Memory B cell (primary cell): ENCODE measurements around the gene MAP3K6.

ENCODE experiments used
- ATAC-seq: fragments of 150-1000 bp; cut with Tn5 transposase; 2 replicates; pipeline ENCODE4 v1.10.0; 2021; ENCODE audit warnings: low read depth, mild to moderate bottlenecking, moderate library complexity
- DNase-seq, 2 donors: peaks; one replicate each; pipeline ENCODE4 v3.0.0; 2022; ENCODE audit warnings: low spot score in 2 of 2
- H3K27ac Mint-ChIP-seq: one replicate; pipeline ENCODE4 v1.8.0; 2022; ENCODE audit warnings: mild to moderate bottlenecking, moderate library complexity, mixed read lengths
- H3K27me3 Mint-ChIP-seq: one replicate; pipeline ENCODE4 v1.8.0; 2022; ENCODE audit warnings: mixed read lengths
- H3K36me3 Mint-ChIP-seq: one replicate; pipeline ENCODE4 v1.8.0; 2022; ENCODE audit warnings: mild to moderate bottlenecking, mixed read lengths
- H3K4me1 Mint-ChIP-seq: one replicate; pipeline ENCODE4 v1.8.0; 2022; ENCODE audit warnings: mixed read lengths
- H3K4me3 Mint-ChIP-seq: one replicate; pipeline ENCODE4 v1.8.0; 2022; ENCODE audit warnings: mild to moderate bottlenecking, moderate library complexity, mixed read lengths
- H3K9me3 Mint-ChIP-seq: one replicate; pipeline ENCODE4 v1.8.0; 2022; ENCODE audit warnings: mixed read lengths

MAP3K6 gene

DNA sequence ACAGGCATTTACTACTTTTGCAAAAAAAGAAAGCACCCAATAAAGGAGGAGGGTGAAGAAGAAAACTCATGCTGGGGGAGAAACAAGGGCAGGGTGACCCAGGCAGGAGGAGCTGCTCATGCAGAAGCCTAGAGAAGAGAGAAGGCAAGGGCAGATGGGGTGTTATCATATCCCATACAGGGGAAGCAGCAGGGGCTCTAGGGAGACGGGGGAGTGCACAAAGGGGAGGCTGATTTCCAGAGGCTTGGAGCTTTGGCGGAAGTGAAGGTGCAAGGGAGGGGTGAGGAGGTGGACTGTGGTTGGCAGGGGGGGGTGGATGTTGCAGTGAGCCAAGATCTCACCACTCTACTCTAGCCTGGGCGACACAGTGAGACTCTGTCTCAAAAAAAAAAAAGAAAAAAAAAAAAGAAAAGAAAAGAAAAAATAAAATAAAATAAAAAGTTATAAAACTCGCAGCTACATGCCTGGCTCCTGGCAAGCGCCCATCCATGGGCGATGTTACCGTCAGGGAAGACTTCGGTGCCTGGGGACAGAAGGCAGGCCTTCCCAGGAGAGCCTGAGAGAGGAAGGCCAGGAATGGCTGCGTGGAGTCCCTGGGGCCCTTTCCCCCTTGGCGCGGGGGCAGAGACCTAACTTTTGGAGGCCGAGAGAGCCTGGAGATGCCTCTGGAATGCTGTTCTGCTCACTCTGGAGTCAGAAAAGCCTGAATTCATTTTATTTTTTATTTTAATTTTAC, 11.2 kb upstream of the MAP3K6 start:
- DNase-seq: no peak
- ATAC-seq: no peak
- Mint-ChIP-seq H3K9me3 (no peaks in the 10 kb centered on the region), H3K4me1 (peaks cover 13% of the 10 kb centered on the region), H3K4me3 (no peak overlapping the region), H3K27ac (no peak overlapping the region), H3K36me3 (no peaks in the 10 kb centered on the region), H3K27me3 (peaks cover 3% of the 10 kb centered on the region)

DNA sequence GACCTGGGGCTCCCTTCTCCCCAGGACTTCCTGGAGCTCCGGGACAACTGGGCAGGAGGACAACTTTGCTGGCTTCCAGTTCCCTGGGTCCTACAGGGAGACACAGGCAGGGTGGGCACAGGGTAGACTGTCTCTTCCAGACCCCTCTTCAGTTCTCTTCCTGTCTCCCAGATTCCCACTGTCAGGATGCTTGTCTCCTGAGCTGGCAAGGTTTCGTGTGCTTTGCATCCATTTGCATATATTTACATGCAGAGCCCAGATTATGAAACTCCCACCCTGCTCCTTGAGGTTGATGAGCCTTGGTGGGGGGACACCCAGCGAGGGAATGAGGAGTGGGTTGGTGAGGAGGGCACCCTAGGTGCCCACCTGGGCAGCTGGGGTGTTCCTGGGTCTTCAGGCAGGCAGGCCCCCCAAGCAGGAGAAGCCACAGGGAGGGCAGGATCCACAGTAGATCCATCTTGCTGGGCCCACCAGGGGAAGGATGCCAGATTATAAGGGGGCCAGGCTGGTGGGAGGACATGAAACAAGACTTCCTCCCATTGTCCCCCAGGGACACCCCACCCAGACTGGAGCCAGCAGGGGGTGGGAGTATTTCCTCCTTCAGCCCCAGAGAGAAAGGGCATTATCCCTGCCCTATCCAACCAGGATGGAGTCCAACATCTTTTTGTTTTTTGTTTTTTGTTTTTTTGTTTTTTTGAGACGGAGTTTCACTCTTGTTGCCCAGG, 7.8 kb upstream of the MAP3K6 start, which contains the start of gene FCN3:
Gene FCN3, minus strand, starts transcription at position 463 of the 725 bp plus-strand sequence. Its CDS starts 6 bp downstream, at position 457.
- H3K4me3 Mint-ChIP-seq: no peak within 1 kb of the TSS
- H3K27me3 Mint-ChIP-seq: peaks cover 3% of the 10 kb centered on the region
- DNase-seq (no peak), ATAC-seq (no peak)
- H3K36me3 Mint-ChIP-seq: no peaks in the 10 kb centered on the region
- no peak within 1 kb of the TSS for H3K27ac Mint-ChIP-seq
- no peaks in the 10 kb centered on the region for H3K9me3 Mint-ChIP-seq
- H3K4me1 Mint-ChIP-seq: peaks cover 19% of the 10 kb centered on the region

DNA sequence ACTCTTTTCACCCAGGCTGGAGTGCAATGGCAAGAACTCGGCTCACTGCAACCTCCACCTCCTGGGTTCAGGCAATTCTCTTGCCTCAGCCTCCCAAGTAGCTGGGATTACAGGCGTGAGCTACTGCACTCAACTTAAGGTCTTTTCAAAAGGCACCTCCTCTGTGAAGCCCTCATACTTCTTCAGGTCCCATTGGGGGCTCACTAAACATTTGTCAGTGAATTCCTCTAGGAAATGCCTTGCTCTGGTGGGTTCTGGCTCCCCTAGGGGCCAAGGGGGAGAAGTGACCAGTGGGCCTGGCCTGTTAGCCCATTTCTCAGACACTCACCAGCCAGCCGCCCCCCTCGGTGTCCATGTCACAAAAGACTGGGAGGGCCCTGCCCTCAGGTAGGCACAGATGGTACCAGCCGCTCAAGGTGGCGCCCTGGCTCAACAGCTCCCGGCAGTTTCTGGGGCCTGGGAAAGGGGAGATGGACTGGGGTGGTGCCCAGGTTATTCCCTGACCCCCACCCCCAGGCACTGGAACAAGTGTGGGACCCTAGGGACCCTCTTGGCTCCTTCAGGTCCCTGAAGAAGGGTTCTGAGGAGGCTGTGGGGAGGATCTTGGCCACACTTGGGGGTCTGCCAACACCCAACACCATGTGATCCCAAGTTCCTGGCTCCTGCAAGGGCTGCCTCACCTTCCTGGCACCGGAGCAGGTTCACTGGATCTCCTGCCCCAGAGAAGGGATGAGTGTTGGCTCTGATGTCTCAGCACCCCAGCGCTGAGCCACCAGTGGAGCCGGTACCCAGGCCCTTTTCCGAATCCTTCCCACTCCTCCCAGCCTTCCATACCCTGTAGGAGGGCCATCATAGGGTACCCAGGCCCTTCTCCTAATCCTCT, 6.3 kb upstream of the MAP3K6 start:
- Mint-ChIP-seq H3K4me1 (peaks cover 24% of the 10 kb centered on the region), H3K36me3 (no peaks in the 10 kb centered on the region), H3K4me3 (no peak overlapping the region), H3K27me3 (peaks cover 3% of the 10 kb centered on the region), H3K9me3 (no peaks in the 10 kb centered on the region), H3K27ac (no peak overlapping the region)
- no peak for DNase-seq
- no peak for ATAC-seq

DNA sequence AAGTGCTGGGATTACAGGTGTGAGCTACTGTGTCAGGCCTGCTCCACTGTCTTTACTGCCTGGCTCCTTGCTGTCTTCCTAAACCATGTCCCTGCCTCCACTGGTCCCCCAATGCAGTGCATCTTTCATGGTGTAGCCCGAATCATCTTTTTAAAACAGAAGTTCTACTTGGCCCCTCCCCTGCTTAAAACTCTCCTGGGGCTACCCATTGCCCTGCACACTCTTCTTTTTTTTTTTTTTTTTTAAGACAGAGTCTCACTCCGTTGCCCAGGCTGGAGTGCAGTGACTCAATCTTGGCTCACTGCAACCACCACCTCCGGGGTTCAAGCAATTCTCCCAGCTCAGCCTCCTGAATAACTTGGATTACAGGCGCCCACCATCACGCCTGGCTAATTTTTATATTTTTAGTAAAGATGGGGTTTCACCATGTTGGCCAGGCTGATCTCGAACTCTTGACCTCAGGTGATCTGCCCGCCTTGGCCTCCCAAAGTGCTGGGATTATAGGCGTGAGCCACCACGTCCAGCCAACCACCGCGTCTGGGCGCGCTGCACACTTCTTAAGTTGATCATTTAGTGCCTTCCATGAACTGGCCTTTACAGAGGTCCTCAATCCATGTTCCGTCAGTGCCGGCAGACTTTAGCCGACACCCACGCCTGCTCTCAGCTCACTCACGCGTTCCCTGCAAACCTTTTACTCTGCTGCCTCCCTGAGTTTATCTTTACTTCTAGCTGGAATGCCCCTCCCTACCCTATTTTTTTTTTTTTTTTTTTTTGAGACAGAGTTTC, 5.5 kb upstream of the MAP3K6 start:
- Mint-ChIP-seq H3K4me3 (no peak overlapping the region), H3K4me1 (peaks cover 24% of the 10 kb centered on the region), H3K27me3 (peaks cover 3% of the 10 kb centered on the region), H3K9me3 (no peaks in the 10 kb centered on the region), H3K27ac (no peak overlapping the region), H3K36me3 (no peaks in the 10 kb centered on the region)
- peak; percentile 52 for ATAC-seq
- no peak for DNase-seq

DNA sequence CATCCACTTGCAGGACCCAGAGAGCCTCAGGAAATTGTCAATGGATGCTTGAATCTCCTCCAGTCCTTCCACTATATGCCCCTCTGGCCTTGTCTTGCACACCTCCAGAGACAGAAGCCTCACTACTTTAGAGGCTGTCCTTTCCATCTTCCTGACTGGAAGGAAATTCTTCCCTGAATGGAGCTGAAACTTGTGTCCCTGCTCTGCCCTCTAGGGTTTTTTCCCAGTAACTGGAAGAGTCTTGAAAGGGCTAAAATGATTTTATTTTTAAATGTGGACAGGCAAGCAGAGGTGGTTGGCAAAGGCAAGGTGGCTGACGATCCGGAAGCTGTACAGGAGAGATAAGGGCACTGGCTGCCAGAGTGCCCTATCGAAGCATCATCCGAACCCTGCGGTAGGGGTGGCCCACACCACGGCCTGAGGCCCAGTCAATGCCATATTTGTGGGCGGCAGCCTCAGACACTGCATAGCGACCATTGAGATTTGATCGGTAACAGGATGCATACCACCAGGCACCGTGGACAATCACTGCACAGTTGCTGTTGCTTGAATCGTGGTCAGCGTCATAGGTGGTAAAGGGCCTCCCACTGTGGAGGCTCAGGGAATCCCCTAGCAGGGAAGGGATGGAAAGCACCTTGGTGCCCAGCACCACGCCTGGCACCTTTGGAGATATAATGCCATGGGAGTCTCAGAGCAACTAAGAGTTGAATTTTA, 2.3 kb upstream of the MAP3K6 start:
- H3K27ac Mint-ChIP-seq: peak overlapping the region; percentile 65
- H3K4me1 Mint-ChIP-seq: peaks cover 41% of the 10 kb centered on the region

DNA sequence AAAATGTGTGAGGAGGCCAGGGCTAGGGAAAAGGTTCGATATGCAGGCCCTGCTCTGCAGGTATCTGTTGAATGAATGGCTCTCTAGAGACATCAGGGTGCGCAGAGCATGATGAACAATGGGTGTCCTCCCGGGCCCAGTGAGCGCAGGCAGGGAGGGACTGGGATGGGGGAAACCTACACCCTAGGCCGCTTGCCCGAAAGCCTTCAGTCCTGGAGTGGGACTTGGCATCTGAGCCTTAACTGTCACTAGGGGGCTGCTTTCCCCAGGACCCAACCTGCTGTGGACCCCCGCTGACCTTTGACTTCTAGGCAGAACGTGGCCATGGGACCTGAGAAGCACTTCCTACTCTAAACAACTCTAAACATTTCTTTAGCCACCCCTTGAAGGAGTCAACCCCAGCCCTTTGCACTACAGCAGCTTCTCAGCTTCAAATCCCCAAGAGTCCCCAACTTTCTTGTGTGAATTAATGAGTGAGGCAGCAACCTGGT, 444 bp upstream of the MAP3K6 start:
- Mint-ChIP-seq H3K27me3 (no peaks in the 10 kb centered on the region), H3K27ac (no peak overlapping the region), H3K4me3 (peak overlapping the region; percentile 82), H3K9me3 (no peaks in the 10 kb centered on the region), H3K36me3 (no peaks in the 10 kb centered on the region), H3K4me1 (peaks cover 37% of the 10 kb centered on the region)
- ATAC-seq (no peak), DNase-seq (no peak)

More for the DNA sequence above, 2.3 kb upstream of the MAP3K6 start:
- Mint-ChIP-seq H3K36me3 (no peaks in the 10 kb centered on the region), H3K9me3 (no peaks in the 10 kb centered on the region), H3K4me3 (peak overlapping the region; percentile 28), H3K27me3 (no peaks in the 10 kb centered on the region)
- DNase-seq (no peak), ATAC-seq (no peak)

DNA sequence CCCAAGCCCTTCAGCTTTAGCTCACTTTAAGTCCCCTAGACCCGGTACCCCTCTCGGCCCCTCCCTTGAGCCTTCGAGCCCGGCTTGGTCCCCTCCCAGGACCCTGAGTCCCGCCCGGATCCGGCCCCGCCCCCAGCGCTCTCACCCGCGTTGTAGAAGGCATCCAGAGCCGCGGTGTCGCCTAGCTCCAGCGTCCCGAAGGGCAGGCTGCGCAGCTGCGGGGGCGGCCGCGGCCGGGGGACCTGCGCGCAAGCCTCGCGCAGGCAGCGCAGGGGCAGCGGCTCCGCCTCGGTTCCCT, 699 bp downstream of the MAP3K6 start:
- peak overlapping the region; percentile 52 for H3K27ac Mint-ChIP-seq
- no peaks in the 10 kb centered on the region for H3K9me3 Mint-ChIP-seq

DNA sequence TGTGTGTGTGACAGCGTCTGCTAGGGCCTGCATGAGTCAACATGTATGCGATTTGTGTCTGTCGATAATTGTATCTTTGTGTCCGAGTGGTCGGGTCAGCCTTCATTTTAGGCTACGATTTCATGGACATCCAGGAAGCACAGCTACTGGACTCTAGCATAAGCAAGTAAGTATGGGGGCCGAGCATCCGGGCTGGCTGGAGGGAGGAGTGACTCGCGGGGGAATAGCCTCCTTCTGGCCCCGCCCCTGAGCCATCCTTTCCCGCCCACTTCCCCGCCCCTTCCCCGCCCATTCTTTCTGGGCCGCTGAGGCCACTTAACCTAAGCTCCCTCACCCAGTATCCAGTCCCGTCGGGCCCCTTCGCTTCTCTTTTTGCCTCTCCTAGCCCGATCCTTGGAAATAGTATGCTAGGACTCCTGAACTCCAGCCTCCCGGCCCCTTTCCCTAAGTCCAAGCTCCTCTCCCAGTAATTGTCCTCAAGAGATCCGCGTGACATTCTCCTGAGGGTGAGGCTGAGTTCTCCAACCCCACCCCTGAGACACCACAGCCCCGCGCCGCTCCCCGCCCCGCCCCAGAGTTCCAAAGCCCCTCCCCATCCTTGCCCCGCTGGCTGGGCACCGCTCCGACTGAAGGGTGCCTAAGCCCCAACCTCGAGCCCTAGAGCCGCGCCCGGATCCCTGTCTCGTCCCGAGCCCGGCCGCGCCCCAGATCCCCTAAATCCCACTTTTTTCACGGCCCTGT, 1.2 kb downstream of the MAP3K6 start:
- DNase-seq (peak; percentile 63 to 66), ATAC-seq (peak; percentile 65)
- peak overlapping the region; percentile 91 for H3K4me3 Mint-ChIP-seq
- no peaks in the 10 kb centered on the region for H3K27me3 Mint-ChIP-seq
- H3K27ac Mint-ChIP-seq: peak overlapping the region; percentile 52
- H3K4me1 Mint-ChIP-seq: peaks cover 33% of the 10 kb centered on the region
- no peaks in the 10 kb centered on the region for H3K9me3 Mint-ChIP-seq
- H3K36me3 Mint-ChIP-seq: no peaks in the 10 kb centered on the region

More for the DNA sequence above, 699 bp downstream of the MAP3K6 start:
- H3K4me3 Mint-ChIP-seq: peak overlapping the region; percentile 91
- no peaks in the 10 kb centered on the region for H3K36me3 Mint-ChIP-seq
- DNase-seq: peak in 1 of 2 donors; percentile 64
- H3K27me3 Mint-ChIP-seq: no peaks in the 10 kb centered on the region
- peak; percentile 31 for ATAC-seq
- H3K4me1 Mint-ChIP-seq: peaks cover 31% of the 10 kb centered on the region

DNA sequence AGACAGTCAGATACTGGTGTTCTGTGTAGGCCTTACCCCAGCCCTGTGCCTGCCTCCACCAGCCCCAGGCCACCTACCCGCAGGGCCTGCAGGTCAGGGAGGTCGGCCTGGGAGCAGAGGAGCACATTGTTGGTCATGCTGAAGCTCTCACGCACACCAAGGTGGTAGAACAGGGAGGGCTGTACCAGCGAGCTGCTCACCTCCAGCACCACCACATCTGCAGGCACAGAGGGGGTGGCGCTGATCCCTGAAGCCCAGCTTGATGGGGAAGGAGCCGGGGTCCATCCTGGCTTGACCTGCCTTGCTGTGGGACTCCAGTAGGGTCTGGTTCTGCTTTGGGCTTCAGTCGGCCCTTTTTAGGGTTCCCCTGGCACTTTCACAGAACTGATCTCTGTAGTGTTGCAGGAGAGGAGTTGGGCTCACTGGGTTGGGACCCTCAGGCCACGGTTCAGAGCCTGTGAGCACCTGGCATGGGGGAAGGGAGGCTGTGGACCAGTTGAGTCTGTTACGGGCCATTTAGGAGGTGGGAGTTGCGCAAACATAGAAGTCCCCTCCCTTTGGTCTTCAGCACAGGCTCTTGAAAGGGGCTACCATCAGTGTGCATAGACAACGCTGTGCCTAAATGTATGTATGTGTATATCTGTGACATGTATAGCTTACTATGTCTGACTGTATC, 1.9 kb downstream of the MAP3K6 start:
- Mint-ChIP-seq H3K9me3 (no peaks in the 10 kb centered on the region), H3K4me1 (peaks cover 37% of the 10 kb centered on the region), H3K36me3 (no peaks in the 10 kb centered on the region), H3K4me3 (peak overlapping the region; percentile 91), H3K27me3 (no peaks in the 10 kb centered on the region), H3K27ac (peak overlapping the region; percentile 48)
- no peak for ATAC-seq
- DNase-seq: no peak

DNA sequence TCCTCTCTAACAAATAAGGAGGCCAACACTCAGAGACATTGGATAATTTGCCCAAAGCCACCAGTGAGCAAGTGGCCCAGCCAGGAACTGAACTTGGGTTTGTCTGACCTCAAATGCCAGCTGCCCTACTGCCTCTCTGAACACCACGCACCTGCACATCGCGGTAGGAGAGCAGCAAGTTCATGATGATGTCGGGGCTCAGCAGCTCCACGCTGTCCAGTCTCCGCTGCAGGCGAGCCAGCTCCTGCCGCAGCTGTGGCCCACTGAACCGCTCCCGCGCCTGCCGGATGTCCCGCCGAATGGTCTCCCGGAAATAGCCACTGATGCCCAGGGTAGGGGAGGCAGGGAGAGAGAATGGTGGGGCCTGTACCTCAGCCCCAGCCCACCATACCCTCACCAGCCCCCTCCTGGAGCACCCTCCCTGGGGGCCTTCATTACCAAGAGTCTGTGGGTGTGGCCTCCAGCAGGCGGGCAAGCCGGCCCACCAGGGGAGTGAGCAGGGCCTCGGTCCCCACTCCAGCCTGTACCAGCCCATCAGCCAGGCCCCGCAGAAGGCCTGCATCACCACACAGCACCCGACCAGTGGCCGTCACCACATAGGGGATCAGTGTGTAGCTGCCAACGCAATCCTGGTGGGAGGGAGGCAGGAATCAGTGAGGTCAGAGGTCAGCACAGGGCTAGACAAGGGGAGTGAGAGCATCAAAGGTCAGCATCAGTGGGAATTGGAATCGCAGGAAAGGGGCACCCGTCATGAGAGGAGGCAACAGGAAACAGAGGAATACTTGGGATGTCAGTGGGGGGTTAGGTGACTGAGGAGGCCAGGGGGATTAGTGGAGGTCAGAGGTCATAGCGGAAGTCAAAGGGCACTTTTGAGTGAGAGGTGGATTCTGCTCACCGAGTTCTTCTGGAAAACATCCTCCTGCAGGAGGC, 2.7 kb downstream of the MAP3K6 start:
- DNase-seq (no peak), ATAC-seq (no peak)
- H3K36me3 Mint-ChIP-seq: no peaks in the 10 kb centered on the region
- peaks cover 37% of the 10 kb centered on the region for H3K4me1 Mint-ChIP-seq
- H3K27ac Mint-ChIP-seq: peak overlapping the region; percentile 48
- H3K9me3 Mint-ChIP-seq: no peaks in the 10 kb centered on the region
- H3K4me3 Mint-ChIP-seq: peak overlapping the region; percentile 12
- no peaks in the 10 kb centered on the region for H3K27me3 Mint-ChIP-seq

DNA sequence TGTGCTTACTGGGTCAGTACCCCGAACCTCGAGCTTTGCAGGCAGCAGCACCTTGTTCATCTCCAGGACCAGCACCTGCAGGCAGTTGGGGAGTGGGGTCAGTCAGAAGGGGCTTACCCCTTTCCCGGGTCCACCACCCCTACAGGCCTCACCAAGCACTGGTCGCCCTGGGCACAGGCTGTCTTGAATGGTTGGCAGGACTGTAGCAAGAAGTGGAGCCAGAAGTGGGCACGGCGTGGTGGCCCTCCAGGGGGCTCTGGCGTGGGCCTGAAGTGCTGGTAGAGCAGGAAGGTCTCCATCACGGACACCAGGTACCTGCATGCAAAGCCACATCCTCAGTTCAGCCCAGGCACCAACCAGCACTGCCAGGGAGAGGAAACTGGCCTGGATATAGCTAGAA, 5.2 kb downstream of the MAP3K6 start:
- Mint-ChIP-seq H3K4me3 (peak overlapping the region; percentile 86), H3K27me3 (no peaks in the 10 kb centered on the region), H3K4me1 (peaks cover 40% of the 10 kb centered on the region), H3K27ac (no peak overlapping the region), H3K36me3 (no peaks in the 10 kb centered on the region), H3K9me3 (no peaks in the 10 kb centered on the region)
- ATAC-seq: no peak
- no peak for DNase-seq
